AG10803 (cell line): Measurements from ENCODE around the gene BRD4.

ENCODE experiments used
- DNase-seq: peaks from one replicate; pipeline ENCODE4 v3.0.0; 2010; ENCODE audit warnings: low read depth
- H3K4me3 ChIP-seq: 2 replicates; pipeline ENCODE4 v1.5.1; 2011; ENCODE audit warnings: mild to moderate bottlenecking, low read length, control low read depth
- TF ChIP-seq, protein P1 (sequence below): conservative IDR thresholded peaks from 2 replicates; pipeline ENCODE4 v1.5.1; 2011; ENCODE audit warnings: mild to moderate bottlenecking, low read length, control low read depth, inconsistent platforms

Gene BRD4

DNA sequence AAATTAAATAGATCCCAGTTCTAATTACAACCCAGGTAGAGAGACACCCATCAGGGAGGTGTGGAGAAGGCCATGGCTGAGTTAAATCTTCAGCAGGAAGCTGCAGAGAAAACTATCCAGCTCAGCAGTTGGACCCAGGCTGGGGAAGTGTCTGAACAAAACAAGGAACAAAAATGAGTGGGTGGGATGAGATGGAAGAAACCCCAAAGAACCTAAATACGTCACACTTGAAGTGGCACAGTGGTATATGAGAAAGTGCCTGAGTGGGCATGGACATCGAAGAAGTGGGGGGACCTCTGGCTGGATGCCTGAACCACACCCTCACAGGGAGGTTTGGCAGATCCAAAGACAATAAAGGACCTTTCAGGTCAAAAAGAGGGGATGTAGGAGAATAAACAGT lies 96.6 kb downstream of the BRD4 start:
- no peak overlapping the region for H3K4me3 ChIP-seq
- DNase-seq = no peak
- TF ChIP-seq, protein P1, sequence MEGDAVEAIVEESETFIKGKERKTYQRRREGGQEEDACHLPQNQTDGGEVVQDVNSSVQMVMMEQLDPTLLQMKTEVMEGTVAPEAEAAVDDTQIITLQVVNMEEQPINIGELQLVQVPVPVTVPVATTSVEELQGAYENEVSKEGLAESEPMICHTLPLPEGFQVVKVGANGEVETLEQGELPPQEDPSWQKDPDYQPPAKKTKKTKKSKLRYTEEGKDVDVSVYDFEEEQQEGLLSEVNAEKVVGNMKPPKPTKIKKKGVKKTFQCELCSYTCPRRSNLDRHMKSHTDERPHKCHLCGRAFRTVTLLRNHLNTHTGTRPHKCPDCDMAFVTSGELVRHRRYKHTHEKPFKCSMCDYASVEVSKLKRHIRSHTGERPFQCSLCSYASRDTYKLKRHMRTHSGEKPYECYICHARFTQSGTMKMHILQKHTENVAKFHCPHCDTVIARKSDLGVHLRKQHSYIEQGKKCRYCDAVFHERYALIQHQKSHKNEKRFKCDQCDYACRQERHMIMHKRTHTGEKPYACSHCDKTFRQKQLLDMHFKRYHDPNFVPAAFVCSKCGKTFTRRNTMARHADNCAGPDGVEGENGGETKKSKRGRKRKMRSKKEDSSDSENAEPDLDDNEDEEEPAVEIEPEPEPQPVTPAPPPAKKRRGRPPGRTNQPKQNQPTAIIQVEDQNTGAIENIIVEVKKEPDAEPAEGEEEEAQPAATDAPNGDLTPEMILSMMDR = no peak

DNA sequence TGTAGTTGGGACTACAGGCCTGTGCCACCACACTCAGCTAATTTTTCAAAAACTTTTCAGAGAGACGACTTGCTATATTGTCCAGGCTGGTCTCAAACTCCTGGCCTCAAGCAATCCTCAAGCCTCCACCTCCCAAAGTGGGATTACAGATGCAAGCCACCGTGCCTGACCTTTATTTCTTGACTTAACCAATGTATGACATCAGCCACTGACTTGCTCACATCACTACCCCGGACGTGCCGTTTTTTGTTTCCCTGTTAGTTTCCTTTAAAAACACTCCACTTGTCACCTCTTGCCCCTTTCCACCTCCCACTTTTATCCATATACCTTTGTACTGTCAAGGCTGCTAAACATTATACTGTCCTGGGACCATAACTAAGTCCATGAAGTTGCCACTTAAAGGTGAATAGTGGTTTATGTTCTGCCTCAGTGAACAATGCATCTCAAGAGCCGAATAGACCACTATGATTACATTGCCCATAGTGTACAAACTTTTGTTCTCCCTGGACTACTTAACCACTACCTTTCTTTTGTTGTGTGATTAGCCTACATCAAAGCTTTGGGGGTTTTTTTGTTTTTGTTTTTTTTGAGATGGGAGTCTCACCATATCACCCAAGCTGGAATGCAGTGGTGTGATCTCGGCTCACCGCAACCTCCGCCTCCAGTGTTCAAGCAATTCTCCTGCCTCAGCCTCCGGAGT lies 97.8 kb downstream of the BRD4 start:
- TF ChIP-seq, protein P1 = no peak
- H3K4me3 ChIP-seq = no peak overlapping the region
- DNase-seq = no peak

DNA sequence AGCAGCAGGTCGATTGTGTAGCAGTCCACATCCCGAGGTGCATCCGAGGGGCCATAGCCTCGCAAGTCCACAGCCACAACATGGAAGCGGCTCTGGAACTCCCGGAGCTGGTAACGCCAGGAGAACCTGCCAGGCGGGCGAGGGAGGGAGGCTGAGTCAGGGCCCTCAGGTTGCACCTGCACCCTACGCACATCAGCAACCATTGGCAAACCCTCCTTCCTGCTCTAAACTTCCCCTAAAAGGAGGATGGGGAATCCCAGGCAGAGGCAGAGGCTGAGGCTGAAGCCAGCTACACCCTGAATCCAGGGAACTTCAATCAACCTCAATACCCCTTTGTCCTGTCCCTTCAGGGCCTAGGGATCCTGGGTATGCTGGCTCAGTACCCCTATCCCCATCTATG lies 101.1 kb downstream of the BRD4 start:
- DNase-seq = no peak
- TF ChIP-seq, protein P1 = no peak
- H3K4me3 ChIP-seq = no peak overlapping the region

DNA sequence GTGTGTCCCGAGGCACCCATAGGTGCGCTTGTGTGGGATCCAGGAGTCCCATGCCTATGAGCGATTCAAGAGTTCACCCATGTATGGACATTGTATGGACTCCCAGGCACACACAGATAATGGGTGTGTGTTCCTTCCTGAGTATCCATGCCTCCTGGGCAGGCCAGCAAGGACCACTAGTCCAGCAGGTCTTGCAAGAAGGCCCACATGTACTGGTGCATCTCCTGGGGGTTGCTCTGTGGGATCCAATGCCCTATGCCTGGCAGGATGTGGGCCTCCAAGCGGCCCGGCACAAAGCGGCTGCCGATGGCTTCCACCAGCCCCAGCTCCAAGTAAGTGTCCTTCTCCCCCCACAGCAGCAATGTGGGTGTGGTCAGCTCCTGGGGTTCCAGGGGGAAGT lies 105.1 kb downstream of the BRD4 start:
- TF ChIP-seq, protein P1 = no peak
- no peak for DNase-seq
- H3K4me3 ChIP-seq = no peak overlapping the region

DNA sequence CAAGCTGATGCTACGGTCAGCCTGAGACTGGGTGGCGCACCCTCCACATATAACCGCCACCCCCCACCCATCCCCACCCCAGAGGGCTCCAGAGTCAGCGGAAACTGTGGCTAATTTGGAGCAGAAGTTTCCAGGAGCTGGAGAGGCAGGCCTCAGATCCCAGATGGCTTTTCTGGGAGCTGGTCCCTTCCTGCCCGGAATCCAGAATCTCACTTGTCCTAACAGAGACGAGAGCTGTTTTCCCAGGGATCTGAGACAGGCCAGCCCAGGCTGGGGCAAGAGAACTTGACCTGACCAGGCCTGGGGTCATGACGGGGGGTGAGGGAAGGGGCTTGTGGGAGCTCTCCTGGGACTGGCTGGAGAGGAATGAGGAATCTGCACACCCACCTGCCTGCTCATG lies 106.6 kb downstream of the BRD4 start:
- H3K4me3 ChIP-seq = no peak overlapping the region
- TF ChIP-seq, protein P1 = no peak
- DNase-seq = no peak

GRCh38 chr19:15223649-15224361 lies 108.5 kb downstream of the BRD4 start:
- peak overlapping the region; percentile 77 for H3K4me3 ChIP-seq
- TF ChIP-seq, protein P1 = no peak

More at GRCh38 chr19:15223649-15224361, 108.5 kb downstream of the BRD4 start:
- DNase-seq = no peak
